ENCODE data around the gene CLOCK. TPM values are rescaled to one million over a fixed set of nuclear protein-coding genes. Genes with fewer than 3 reads are reported as not detected.

The CLOCK gene
- polyA plus RNA-seq, 10 donors = 11.7 to 21.3 (median 16.8) TPM

GRCh38 chr4:55435141-55435841, 111.4 kb downstream of the CLOCK start:
- DNase-seq = peak in 1 of 3 donors; percentile 7

- no peak for DNase-seq
Measured at GRCh38 chr4:55431710-55432336, 114.9 kb downstream of the CLOCK start.

GRCh38 chr4:55424791-55425190, 121.9 kb downstream of the CLOCK start:
- peak in 1 of 3 donors; percentile 12 for DNase-seq

GRCh38 chr4:55416176-55416575, 130.5 kb downstream of the CLOCK start:
- DNase-seq = no peak

GRCh38 chr4:55411621-55412020, 135.1 kb downstream of the CLOCK start:
- DNase-seq = no peak

- DNase-seq = no peak
Measured at GRCh38 chr4:55410431-55410830, 136.3 kb downstream of the CLOCK start.

GRCh38 chr4:55409468-55410171, 137.1 kb downstream of the CLOCK start:
- peak; percentile 17 to 39 (median 22) for DNase-seq

- DNase-seq = no peak
Measured at GRCh38 chr4:55407764-55408163, 138.9 kb downstream of the CLOCK start.

- DNase-seq = no peak
Measured at GRCh38 chr4:55407119-55407518, 139.6 kb downstream of the CLOCK start.

- no peak for DNase-seq
Measured at GRCh38 chr4:55406545-55406944, 140.2 kb downstream of the CLOCK start.

GRCh38 chr4:55405073-55405472, 141.6 kb downstream of the CLOCK start:
- no peak for DNase-seq

GRCh38 chr4:55399581-55399980, 147.1 kb downstream of the CLOCK start:
- DNase-seq = no peak

- DNase-seq = no peak
Measured at GRCh38 chr4:55398966-55399365, 147.7 kb downstream of the CLOCK start.

- no peak for DNase-seq
Measured at GRCh38 chr4:55398461-55398860, 148.2 kb downstream of the CLOCK start.

- peak in 2 of 3 donors; percentile 14 to 50 for DNase-seq
Measured at GRCh38 chr4:55397520-55398321, 149.0 kb downstream of the CLOCK start.

- peak in 2 of 3 donors; percentile 14 to 34 for DNase-seq
Measured at GRCh38 chr4:55397126-55397436, 149.6 kb downstream of the CLOCK start.

- peak; percentile 41 to 90 (median 71) for DNase-seq
Measured at GRCh38 chr4:55396308-55397125, 150.2 kb downstream of the CLOCK start.

GRCh38 chr4:55395529-55396307, 151.0 kb downstream of the CLOCK start, which contains the start of gene TMEM165:
Gene TMEM165, plus strand, starts transcription at chr4:55395957. Its CDS starts 233 bp downstream, at chr4:55396190.
- peak; percentile 85 to 97 (median 91) for DNase-seq

- no peak for DNase-seq
Measured at GRCh38 chr4:55395218-55395528, 151.5 kb downstream of the CLOCK start.

Measured in muscle of back (tissue), 11 donors.